H1 (cell line): Measurements from ENCODE around the gene EGFL6. TPM values are rescaled to one million over a fixed set of nuclear protein-coding genes. Genes with fewer than 3 reads are reported as not detected.

Experiments used
- BRCA1 ChIP-seq: IDR thresholded peaks from 2 replicates; pipeline ENCODE4 v1.6.1; 2012; ENCODE audit warnings: low read depth, low read length, improper control_type of control experiment
- CBX8 ChIP-seq: fragments of 300-800, 300-1000 bp; sonication (generic); IDR thresholded peaks from 2 replicates; pipeline ENCODE4 v1.7.1; 2016; ENCODE audit warnings: low read depth, low read length, borderline replicate concordance
- CEBPB ChIP-seq: IDR thresholded peaks from 2 replicates; pipeline ENCODE4 v1.6.1; 2012; ENCODE audit warnings: low read depth, low read length
- CHD1 ChIP-seq: IDR thresholded peaks from 2 replicates; pipeline ENCODE4 v1.6.1; 2012; ENCODE audit warnings: low read depth, low read length, improper control_type of control experiment
- KDM4A ChIP-seq: IDR thresholded peaks from one replicate; pipeline ENCODE4 v1.7.1; 2012; ENCODE audit warnings: low read depth, mild to moderate bottlenecking, moderate library complexity, low read length, inconsistent platforms; ENCODE audit not compliant: severe bottlenecking
- TAF1 ChIP-seq: IDR thresholded peaks from 2 replicates; pipeline ENCODE4 v1.6.1; 2011; ENCODE audit warnings: mild to moderate bottlenecking, low read depth, low read length
- polyA plus RNA-seq, 7 experiments: library from polyadenylated mRNA; depleted of rRNA in 3 of 7; stranded (reverse) in 5 of 7; unstranded in 2 of 7; fragments of >200 nt in 5 of 7; fragments of 200-250 nt in 2 of 7; gene quantifications; 1 replicate in 5 of 7; 2 replicates in 1 of 7; 4 replicates in 1 of 7; pipeline versions ENCODE4 v1.2.1 to v1.2.3, GENCODE V29; 2011 to 2013; ENCODE audit warnings: missing spikeins in 2 of 7, mixed read lengths in 2 of 7
- total RNA-seq: library from RNA; stranded (reverse); fragmentation: NEBNext Ultra II Directional; extraction: Animal tissue kit (Norgen Biotek cat#: 25700); gene quantifications from 2 replicates; pipeline ENCODE4 v1.2.1, GENCODE V29; 2021
- TF ChIP-seq, protein P1 (sequence below): fragments of 300-600 bp; sonication (generic); IDR thresholded peaks from 2 replicates; pipeline ENCODE4 v1.7.1; 2012; ENCODE audit warnings: low read length, moderate library complexity, mild to moderate bottlenecking, inconsistent platforms; ENCODE audit not compliant: insufficient replicate concordance

Gene EGFL6
- total and polyA plus RNA-seq, 2 of the 8 experiments (the other 6 are each of a cell fraction or from before 2014, with no cell fraction given), result 0.93 to 1.1 TPM

DNA sequence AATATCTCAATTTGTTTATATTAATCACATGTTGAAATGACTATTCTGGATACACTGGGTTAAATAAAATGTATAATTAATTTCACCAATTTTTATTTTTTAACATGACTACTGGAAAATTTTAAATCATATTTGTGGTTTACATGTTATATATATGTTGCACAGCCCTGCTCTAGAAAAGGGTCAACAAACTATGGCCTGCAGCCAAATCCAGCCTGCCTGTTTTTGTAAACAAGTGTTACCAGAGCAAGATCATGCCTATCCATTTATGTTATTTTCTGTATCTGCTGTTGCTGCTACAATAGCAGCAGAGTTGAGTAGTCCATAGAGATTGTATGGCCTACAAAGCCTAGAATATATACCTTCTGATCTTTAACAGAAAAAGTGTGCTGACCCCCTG is 84.7 kb downstream of the EGFL6 start (continued):
- TF ChIP-seq, protein P1, sequence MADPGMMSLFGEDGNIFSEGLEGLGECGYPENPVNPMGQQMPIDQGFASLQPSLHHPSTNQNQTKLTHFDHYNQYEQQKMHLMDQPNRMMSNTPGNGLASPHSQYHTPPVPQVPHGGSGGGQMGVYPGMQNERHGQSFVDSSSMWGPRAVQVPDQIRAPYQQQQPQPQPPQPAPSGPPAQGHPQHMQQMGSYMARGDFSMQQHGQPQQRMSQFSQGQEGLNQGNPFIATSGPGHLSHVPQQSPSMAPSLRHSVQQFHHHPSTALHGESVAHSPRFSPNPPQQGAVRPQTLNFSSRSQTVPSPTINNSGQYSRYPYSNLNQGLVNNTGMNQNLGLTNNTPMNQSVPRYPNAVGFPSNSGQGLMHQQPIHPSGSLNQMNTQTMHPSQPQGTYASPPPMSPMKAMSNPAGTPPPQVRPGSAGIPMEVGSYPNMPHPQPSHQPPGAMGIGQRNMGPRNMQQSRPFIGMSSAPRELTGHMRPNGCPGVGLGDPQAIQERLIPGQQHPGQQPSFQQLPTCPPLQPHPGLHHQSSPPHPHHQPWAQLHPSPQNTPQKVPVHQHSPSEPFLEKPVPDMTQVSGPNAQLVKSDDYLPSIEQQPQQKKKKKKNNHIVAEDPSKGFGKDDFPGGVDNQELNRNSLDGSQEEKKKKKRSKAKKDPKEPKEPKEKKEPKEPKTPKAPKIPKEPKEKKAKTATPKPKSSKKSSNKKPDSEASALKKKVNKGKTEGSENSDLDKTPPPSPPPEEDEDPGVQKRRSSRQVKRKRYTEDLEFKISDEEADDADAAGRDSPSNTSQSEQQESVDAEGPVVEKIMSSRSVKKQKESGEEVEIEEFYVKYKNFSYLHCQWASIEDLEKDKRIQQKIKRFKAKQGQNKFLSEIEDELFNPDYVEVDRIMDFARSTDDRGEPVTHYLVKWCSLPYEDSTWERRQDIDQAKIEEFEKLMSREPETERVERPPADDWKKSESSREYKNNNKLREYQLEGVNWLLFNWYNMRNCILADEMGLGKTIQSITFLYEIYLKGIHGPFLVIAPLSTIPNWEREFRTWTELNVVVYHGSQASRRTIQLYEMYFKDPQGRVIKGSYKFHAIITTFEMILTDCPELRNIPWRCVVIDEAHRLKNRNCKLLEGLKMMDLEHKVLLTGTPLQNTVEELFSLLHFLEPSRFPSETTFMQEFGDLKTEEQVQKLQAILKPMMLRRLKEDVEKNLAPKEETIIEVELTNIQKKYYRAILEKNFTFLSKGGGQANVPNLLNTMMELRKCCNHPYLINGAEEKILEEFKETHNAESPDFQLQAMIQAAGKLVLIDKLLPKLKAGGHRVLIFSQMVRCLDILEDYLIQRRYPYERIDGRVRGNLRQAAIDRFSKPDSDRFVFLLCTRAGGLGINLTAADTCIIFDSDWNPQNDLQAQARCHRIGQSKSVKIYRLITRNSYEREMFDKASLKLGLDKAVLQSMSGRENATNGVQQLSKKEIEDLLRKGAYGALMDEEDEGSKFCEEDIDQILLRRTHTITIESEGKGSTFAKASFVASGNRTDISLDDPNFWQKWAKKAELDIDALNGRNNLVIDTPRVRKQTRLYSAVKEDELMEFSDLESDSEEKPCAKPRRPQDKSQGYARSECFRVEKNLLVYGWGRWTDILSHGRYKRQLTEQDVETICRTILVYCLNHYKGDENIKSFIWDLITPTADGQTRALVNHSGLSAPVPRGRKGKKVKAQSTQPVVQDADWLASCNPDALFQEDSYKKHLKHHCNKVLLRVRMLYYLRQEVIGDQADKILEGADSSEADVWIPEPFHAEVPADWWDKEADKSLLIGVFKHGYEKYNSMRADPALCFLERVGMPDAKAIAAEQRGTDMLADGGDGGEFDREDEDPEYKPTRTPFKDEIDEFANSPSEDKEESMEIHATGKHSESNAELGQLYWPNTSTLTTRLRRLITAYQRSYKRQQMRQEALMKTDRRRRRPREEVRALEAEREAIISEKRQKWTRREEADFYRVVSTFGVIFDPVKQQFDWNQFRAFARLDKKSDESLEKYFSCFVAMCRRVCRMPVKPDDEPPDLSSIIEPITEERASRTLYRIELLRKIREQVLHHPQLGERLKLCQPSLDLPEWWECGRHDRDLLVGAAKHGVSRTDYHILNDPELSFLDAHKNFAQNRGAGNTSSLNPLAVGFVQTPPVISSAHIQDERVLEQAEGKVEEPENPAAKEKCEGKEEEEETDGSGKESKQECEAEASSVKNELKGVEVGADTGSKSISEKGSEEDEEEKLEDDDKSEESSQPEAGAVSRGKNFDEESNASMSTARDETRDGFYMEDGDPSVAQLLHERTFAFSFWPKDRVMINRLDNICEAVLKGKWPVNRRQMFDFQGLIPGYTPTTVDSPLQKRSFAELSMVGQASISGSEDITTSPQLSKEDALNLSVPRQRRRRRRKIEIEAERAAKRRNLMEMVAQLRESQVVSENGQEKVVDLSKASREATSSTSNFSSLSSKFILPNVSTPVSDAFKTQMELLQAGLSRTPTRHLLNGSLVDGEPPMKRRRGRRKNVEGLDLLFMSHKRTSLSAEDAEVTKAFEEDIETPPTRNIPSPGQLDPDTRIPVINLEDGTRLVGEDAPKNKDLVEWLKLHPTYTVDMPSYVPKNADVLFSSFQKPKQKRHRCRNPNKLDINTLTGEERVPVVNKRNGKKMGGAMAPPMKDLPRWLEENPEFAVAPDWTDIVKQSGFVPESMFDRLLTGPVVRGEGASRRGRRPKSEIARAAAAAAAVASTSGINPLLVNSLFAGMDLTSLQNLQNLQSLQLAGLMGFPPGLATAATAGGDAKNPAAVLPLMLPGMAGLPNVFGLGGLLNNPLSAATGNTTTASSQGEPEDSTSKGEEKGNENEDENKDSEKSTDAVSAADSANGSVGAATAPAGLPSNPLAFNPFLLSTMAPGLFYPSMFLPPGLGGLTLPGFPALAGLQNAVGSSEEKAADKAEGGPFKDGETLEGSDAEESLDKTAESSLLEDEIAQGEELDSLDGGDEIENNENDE, result no peak
- no peak for TF ChIP-seq CEBPB
- TF ChIP-seq KDM4A, result no peak
- TF ChIP-seq BRCA1, result no peak
- TF ChIP-seq CBX8, result no peak
- TF ChIP-seq TAF1, result no peak
- TF ChIP-seq CHD1, result no peak
- TF ChIP-seq, all 59 proteins: peak for 0
